Activated naive CD4-positive, alpha-beta T cell (primary cell): ENCODE measurements around the gene FDX2.

Experiments used
- DNase-seq, 4 experiments: peaks; one replicate each; lab custom pipeline; 2025; lab: John Stamatoyannopoulos, UW

The FDX2 gene

DNA sequence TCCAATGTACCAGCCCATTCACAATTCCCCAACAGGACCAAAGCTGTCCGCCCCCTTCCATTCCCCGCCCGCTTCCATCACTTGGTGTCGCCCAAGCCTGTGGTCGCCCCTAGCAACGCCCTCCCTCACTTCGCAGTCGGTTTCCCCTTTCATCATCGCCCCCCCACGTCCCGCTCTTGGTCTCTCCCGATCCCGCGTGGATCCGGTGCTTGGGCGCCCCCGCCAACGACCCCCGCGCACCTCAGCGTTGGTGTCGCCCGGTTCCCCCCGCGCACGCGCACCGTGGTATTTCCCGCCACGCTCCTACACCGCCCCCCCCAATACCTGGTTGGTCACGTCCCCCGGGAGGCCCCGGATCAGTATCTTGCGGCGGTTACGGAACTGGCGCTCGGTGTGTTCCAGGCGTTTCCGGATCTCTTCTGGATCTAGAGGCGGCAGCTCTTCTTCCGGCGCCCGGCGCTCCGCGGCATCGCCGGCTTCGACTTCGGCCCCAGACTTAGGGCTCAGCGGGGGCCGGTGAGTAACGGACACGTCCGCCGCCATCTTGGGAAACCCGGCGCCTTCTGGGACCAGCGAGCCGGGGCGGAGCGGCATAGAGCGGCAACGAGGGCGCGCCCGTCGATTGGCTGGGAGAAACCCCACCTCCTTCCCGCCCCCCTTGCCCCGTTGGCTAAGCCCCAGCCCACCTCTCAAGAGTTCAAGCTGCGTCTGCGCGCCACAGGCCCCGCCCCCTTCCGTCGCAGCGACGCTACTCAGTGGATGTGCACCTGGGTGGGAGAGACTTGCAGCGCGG lies 17.3 kb upstream of the FDX2 start, which contains the start of gene RAVER1:
RAVER1 (minus strand) TSS at position 565 of the 793 bp plus-strand sequence; CDS start at position 543, 22 bp downstream.
- peak; percentile 89 to 97 (median 94) for DNase-seq

DNA sequence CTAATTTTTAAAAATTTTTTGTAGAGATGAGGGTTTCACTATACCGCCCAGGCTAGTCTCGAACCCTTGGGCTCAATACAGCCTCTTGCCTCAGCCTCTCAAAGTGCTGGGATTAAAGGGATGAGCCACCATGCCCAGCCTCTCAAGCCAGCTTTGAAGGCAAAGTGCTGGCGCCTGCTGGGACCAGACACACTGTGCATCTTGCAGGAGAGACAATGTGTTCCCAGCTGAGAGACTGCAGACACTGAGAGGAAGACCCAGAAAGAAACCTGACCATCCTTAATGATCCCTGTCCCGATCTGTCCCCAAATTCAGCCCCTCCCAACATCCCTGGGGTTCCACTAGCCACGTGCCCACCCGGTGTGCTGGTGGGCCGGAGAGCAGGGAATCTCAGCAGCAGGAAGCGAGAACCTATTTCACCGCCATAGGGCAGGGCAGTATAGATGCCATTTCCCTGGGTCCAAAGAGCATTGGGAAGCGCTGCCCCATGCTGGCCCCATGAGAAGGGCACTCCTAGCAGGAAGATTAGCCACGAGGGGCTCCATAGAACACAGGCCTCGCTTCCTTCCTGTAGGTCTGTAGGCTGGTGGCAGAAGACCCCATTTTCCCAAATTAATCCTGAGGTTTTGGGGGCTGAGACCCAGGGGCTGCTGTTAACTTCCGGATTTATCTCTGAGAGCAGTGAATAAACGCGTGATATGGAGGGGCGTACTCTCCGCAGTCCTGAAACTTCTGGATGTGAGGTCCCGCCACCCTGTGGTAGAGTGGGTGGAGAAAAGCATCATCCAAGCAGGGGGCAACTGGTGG lies 16.5 kb upstream of the FDX2 start:
- no peak for DNase-seq

DNA sequence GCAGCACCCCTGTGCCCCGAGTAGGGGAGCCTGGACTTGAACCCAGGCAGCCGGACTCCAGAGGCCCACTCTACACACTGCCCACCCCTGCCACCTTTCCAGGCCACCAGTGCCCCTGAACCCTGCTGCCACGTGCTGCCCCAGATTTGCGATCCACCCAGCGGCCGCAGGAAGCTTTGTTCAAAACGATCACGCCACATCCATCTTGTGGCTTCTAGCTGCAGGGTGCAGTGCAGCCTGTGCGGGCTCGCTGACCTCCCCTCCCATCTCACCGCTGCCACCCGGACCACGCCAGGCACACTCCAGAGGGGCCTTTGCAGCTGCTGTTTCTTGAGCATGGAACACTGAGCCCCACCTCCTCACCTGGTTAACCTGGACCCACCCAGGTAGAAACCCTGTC lies 13.7 kb upstream of the FDX2 start:
- DNase-seq: no peak

DNA sequence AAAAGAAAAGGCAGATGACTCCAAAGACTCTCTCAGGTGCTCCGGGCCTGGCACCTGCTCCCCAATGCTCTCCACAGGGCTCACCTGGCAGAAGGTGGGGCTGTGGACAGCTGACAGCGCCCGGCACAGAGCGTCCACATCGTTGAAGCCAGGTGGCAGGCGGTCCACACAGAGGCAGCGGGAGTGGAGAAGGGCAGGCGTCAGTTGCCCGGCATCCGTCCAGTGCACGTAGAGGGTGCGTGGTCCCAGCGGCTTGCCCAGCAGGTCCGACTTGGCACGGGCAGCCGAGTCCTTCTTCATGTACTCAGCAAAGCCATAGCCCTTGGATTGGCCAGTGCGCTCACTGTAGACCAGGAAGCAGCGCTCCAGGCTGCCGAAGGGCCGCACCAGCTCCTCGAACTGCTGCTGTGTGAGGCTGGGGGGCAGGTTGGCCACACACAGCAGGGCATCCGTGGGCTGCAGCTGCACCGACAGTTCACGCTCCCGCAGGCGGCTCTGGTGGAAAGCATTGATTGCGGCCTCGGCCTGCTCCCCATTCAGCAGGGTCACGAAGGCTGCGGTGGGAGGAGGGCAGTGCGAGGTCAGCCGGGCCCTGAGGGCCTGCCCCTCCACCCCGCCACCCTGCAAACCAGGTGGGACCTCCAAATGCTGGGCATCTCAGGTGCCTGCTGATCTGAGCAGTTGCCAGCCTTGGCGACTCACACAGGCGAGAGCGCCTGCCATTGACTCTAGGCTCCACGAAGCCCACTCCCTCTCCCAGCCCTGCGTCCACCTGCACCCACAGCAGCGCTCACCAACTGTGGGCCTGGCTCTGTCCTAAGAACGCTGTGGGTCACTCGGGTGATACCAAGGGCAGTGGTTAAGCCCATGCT lies 13.0 kb upstream of the FDX2 start:
- DNase-seq: no peak

DNA sequence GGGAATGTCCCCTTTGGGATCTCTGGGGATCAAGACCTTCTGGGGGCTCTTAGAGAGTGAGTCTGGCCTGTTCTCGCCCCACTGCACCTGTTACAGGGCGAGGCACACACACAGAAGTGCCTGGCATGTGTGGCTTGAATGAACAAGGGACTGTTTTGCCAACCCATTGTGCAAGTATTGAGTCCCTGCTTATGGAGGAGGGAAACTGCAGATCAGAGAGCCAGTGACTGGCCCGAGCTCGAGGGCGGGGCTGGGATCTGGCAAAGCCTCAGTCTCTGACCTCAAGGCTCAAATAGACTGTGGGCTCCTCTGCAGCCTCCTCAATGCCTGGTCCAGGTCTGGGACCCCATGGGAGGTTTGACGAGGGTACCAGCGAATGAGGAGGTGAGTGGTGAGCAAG lies 12.0 kb upstream of the FDX2 start:
- DNase-seq: no peak

DNA sequence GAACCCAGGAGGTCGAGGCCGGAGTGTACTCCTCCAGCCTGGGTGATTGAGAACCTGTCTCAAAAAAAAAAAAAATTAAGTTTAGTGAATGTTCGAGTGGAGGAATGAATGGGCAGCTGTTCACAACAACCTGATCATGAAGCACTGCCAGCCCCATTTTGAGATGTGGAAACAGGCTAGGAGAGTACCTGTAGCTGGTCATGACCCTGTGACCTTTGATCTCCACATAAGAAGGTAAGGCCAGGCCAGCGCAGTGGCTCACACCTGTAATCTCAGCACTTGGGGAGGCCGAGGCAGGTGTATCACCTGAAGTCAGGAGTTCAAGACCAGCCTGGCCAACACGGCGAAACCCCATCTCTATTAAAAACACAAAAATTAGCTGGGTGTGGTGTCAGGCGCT lies 9.9 kb upstream of the FDX2 start:
- no peak for DNase-seq

DNA sequence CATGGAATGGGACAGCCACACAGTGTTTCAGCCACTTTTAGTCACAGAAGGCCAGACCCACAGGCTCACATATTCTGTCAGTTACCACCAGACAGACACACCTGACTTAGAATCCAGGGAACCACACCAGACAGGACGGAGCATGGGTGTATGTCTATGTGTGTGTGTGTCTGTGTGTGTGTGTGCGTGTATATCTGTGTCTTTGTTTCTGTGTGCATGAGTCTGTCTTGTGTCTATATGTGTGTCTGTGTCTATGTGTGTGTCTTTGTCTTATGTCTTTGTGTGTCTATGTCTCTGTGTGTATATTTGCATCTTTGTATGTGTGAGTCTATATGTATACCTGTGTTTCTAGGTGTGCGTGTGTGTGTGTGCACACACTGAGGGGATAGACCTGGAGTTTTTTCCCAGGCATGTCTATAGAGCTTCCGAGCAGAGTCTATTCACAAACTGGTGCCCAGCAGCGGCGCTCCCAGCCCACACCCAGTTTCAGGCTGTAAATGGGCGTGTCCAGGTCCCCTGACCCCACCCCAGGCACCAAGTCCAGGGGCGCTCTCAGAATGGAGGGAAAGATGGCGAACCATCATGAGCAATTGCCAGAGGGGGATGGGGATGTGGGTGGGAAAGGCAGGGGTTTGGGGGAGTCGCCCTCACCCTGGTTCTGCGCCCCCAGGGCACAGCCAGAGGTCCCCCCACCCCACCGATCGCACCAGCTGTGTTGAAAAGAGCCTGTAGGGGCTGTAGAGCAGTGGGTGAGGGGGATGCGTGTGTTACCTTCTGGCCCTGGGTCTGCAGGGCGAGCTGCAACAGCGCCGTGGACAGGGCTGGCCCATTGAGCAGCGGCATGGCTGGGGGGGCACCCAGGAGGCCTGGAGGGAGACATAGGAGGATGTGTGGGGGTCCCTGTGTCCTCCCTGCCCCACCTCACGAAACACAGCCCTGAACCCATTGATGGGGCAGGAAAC lies 6.3 kb upstream of the FDX2 start:
- no peak for DNase-seq

DNA sequence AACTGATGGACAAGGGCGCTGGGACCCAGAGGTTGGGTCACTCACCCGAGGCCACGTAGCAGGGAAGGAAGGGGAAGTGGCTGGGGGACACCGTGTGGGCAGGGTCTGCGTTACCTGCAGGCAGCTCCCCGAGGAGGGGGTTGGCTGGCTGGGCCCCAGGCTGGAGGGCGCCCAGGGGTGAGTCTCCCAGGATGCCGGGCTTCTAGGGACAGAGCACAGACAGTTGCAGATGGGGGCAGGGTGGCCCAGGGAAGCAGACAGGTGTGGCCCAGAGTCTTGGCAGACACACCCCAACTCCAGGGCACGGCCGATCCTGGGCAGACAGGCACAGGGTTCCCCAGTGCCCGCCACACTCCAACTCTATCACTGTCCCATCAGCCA lies 5.6 kb upstream of the FDX2 start:
- no peak for DNase-seq

DNA sequence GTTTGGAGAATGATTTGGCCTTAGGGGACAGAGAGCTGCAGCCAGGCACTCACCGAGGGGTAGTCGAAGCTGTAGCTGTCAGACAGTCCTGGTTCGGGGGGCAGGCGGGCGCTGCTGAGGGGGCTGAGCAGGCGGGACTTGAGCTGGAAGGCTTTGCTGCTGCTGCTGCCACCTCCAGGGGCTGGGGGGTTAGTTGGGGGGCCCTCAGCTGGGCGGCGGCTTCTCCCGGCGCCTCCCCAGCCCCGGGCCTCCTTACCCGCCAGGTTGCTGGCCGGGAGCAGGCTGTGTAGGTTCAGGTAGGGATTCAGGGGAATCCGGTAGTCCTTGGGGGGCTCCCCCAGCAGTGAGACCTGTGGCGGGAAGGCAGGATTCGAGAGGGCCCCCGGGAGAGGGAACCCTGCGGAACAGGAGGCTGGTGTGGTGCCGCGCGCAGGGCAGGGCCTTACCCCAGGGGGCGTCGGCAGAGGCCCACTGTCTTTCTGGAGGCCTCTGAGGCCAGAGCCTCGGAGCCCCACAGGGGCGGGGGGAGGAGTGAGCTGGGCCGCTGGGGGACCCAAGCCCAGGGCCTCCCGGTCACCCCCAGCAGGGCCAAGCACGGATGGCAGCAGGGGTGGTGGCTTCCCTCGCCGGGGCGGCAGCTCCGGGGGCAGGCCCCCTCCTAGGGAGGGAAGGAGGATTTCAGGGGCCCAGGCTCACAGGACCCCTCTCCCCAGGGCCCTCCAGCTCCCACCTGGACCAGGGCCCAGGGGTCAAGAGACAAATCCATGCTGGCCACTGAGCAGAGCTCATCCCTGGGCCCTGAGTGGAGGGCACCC lies 5.0 kb upstream of the FDX2 start:
- DNase-seq: no peak

DNA sequence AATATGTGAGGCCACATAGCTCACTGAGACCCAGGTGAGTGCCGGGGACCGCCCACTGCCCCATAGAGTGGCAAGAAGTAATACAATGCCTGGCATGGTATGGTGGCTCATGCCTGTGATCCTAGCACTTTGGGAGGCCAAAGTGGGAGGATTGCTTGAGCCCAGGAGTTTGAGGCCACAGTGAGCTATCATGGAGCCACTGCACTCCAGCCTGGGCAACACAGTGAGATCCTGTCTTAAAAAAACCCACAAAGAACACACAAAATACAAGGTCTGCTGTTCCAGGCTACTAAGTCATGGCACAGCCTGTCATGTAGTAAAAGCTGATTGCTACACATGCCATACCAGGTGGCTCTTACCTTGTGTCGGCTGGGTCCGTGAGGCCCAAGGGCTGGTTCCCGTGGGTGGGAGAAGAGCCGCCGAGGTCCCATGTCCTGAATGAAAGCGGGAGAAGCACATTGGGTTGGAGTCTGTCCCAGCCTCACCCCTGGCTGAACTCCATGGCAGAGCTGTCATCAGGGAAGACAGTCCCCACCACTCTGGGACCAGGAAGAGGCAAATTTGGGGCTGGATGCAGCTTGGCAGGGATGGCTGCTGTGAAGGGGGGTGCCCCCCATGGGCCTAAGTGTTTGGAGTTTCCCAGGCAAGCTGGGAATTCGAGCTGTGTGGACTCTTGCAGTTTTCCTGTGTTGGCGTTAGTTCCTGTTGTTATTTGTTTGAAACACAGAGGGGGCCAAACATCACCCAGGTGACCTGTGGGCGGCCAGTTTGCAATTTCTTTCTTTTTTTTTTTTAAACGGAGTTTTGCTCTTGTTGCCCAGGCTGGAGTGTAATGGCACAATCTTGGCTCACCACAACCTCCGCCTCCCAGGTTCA lies 3.2 kb upstream of the FDX2 start:
- DNase-seq: no peak

DNA sequence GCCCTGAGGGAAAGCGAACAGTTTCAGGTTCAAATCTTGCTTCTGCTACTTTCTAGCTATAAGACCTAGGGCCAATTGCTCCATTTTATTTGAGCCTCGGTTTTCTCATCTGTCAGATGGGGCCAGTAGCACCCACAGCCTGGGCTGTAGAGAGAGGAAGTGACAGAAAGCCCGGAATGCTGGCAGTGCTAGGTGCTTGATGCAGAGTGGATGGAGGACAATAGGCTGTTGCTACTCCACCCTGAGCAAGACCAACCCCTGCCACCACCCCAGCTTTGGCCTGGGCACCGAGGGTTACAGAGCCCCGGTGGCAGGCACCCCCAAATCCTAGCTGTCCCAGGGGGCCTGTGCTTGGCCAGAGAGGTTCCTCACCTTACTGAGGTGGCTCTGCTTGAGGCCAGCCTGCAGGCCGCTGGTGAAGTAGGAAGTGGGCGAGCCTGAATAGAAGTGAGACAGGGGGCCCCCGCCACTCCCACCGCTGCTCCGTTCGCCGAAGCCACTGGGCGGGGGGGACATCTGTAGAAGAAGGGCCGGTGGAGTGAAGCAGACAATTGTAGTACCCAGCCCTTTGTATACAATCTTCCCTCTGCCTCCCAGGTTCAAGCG lies 2.1 kb upstream of the FDX2 start:
- DNase-seq: no peak

DNA sequence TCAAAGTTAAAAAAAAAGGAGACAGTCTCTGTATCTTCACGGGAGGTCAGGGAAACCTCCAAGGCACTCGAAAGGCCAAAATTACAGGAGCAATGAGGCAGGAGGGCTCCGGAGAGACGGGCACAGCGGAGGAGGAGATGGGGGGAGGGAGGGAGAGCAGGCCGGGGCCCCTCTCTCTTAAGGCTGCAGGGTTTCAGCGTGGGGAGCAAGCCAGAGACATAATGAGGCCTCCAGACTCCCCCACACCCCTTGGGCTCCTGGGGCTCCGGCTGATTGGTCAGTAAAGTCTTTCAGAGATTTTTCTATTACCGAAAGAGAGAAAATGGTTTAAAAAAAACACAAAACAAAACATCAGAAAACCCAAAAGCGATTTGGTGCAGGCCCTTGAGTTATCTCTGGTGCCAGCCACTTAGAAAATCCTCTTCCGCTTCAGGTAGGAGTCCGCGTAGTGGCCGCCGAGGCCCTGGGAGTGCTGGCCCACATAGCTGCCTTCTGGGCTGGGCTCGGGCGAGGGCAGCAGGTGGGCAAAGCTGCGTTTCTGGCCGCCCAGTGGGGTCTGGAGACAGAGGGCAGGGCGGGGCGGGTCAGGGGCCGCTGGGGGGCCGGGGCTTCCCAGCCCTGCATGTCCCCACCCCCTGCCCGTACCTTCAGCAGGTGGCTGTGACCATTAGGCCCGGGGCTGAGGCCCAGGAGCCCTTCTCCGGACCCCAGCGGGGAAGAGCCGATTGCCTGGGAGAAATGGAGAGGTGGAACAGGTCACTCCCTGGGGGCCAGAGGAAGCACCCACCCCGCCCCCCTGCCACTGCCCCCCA lies 1.4 kb upstream of the FDX2 start:
- DNase-seq: no peak

DNA sequence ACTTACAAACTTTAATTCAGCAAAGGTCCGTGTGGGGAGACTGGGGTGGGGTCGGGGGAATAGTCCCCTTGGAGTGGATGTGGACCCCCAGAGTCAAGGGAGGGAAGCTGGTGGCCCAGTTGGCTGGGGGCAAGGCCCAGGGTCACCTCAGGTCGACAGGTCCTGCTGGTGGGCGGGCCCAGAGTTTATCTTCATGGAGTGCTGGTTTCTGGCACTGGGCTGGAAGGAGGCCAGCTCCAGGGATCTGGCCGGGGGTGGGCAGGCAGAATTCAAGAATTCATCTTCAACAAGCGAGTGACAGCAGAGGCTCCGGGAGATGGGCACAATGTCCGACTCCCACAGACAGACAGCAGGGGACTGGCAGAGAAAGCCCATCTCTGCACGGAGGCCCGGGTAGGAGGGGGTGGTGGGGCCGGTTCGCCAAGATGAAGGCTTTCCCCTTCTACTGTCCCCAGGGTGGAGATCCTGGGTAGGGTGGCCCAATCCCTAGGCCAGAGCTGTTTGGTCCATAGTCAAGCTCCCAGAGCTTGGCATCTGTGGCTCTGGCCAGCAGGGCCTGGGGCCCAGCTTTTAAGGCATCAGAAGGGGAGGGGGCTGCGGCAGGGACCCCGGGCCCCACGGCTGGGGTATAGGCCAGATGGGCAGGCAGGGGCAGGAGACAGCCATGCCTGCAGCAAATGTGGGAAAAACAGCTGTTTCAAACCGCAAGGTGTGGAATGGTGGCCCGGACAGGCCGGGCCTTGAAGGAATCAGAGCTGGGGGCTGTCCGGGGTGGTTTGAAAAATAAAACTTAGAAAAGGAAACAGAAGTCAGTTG lies 622 bp upstream of the FDX2 start:
- no peak for DNase-seq

DNA sequence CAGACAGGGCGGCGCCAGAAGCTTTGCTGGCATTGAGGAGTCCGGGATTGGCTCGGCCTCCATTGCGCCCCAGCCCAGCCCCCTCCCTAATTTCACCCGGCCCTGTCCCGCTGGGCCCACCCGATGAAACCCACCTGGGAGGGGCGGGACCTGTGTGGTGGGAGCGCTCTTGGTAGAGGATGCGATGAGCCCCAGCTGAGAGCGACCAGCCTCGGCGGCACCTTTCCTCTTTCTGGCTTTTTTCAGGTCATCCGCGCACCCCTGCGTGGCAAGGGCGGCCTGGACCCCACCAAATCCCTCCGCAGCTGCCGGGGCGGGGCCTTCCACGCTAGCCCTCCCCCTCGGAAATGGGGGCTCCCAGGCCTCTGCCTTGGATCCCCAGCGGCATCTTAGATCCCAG lies 6.4 kb downstream of the FDX2 start, which contains the start of gene ZGLP1:
ZGLP1 (minus strand) TSS at position 393 of the 400 bp plus-strand sequence.
- DNase-seq: no peak

DNA sequence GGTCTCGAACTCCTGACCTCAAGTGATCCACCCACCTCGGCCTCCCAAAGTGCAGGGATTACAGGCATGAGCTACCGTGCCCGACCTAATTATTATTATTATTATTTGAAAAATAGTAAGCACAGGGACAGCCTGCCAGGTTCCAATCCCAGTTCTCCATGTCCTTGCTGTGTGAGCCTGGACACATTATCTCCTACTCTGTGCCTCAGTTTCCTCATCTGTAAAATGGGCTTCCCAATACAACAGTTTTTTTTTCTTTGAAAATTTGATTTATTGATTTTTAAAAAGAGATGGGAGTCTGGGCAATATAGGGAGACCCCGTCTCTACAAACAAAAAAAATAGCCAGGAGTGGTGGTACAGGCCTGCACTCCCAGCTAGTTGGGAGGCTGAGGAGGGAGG lies 9.5 kb downstream of the FDX2 start:
- DNase-seq: no peak

DNA sequence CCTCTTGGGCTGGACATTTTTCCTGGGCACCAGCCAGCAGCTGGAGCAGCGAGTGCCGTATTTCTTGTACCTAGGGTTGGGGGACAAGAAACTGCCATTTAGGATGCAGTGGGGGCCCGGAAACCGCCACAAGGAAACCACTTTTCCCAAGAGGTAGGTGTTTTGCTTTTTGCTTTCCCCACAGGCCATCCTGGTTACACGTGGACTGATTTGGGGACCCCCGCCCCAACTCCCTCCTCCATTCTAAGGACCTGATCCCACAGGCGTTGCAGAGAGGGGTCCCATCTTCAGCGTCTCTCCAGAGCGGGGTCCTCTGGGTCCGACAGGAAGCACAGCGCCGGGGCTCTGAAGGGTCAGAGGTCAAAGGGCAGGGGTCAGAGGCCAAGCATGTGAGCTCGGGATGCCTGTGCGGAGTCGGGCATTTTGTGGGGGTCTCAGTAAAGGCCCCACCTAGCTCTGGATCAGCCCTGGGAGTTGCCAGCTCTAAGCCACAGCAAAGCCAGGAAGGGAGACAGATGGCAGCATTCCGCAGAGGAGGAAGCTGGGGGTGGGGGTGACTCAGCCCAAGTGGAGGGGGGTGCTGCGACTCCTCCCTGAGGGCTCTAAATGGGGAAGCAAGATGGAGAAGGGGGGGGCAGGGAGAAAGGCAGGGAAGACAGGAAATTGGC lies 10.5 kb downstream of the FDX2 start:
- no peak for DNase-seq
